Fibroblast of villous mesenchyme (primary cell): ENCODE results near the gene VANGL1. TPM values are rescaled to one million over a fixed set of nuclear protein-coding genes. Genes with fewer than 3 reads are reported as not detected.

Experiments
- DNase-seq: peaks from one replicate; pipeline ENCODE4 v3.0.0-alpha.2; 2010; ENCODE audit warnings: low read depth
- H3K4me3 ChIP-seq: 2 replicates; pipeline ENCODE4 v1.5.1; 2011; ENCODE audit warnings: low read depth, mild to moderate bottlenecking, low read length
- total RNA-seq: library from RNA; depleted of rRNA; stranded (reverse); fragments of >200 nt; gene quantifications from 2 replicates; pipeline ENCODE4 v1.2.3, GENCODE V29; 2012
- TF ChIP-seq, protein P1 (sequence below): IDR thresholded peaks from 2 replicates; pipeline ENCODE4 v1.5.1; 2012; ENCODE audit warnings: low read depth, mild to moderate bottlenecking, low read length; ENCODE audit not compliant: insufficient read depth

The VANGL1 gene
- total RNA-seq, 1 donor = 10.8 TPM

DNA sequence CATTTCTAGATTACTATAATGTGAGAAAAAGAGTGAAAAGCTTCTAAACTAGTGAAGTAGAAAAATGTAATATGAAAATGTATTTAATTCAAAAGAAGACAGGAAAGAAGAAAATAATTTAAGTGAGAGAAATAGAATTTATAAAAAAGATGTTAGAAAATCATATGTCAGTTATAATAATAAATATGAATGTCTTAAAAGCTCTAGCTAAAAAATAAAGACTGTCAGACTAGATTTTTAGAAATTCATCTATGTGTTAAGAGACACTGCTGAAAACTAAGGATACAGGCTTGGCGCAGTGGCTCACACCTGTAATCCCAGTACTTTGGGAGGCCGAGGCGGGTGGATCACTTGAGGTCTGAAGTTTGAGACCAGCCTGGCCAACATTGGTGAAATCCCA is 37.3 kb upstream of the VANGL1 start:
- TF ChIP-seq, protein P1, sequence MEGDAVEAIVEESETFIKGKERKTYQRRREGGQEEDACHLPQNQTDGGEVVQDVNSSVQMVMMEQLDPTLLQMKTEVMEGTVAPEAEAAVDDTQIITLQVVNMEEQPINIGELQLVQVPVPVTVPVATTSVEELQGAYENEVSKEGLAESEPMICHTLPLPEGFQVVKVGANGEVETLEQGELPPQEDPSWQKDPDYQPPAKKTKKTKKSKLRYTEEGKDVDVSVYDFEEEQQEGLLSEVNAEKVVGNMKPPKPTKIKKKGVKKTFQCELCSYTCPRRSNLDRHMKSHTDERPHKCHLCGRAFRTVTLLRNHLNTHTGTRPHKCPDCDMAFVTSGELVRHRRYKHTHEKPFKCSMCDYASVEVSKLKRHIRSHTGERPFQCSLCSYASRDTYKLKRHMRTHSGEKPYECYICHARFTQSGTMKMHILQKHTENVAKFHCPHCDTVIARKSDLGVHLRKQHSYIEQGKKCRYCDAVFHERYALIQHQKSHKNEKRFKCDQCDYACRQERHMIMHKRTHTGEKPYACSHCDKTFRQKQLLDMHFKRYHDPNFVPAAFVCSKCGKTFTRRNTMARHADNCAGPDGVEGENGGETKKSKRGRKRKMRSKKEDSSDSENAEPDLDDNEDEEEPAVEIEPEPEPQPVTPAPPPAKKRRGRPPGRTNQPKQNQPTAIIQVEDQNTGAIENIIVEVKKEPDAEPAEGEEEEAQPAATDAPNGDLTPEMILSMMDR = no peak
- no peak for DNase-seq
- no peak overlapping the region for H3K4me3 ChIP-seq

DNA sequence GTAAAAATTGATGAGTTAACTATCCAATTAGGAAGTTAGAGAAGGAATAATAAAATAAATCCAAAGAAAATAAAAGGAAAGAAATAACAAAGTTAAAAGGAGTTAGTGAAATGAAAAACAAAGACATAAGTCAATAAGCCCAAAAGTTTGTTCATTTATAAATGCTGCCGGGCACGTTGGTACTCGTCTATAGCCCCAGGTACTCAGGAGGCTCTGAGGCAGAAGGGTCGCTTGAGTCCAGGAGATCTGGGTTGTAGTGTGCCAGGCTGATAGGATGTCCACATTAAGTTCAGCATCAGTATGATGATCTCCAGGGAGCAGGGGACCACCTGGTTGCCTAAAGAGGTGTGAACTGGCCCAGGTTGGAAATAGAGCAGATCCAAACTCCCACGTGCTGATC is 35.5 kb upstream of the VANGL1 start:
- TF ChIP-seq, protein P1 = no peak
- no peak overlapping the region for H3K4me3 ChIP-seq
- no peak for DNase-seq

DNA sequence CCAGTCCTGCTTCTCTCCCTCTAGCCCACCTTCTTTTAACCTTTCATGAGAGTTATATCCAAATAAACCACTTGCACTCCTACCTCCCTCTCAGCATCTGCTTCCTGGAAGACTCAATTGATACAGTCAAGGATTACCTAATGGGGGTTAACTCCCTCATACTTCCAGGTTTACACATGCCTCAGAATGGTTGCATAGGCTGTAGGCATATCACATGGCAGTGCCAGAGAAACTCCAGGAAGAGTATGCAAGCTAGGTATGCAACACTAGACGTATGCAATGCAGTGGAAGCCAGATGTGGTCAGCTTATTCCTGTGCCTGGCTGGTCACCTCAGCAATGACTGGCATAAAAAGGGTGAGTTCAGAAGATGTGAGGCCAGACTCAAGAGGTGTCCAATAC is 32.7 kb upstream of the VANGL1 start:
- no peak overlapping the region for H3K4me3 ChIP-seq
- TF ChIP-seq, protein P1 = no peak
- DNase-seq = no peak

DNA sequence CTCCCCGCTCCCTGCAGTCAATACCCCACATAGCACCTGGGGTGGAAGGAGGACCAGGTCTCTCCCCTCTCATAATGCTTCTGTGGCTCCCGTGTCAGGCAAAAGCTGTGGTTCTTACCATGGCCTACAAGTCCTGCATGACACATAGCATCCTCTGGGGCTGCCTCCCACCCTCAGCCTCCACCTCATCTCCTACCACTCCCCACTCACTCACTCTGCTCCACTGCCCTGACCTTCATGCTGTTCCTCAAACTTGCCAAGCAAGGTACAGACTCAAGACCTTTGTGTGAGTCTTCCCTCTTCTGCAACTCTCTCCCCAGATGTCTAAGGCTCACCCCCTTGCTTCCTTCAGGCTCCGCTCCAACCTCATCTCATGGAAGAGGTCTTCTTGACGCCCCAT is 28.0 kb upstream of the VANGL1 start:
- no peak overlapping the region for H3K4me3 ChIP-seq
- no peak for DNase-seq
- TF ChIP-seq, protein P1 = no peak

DNA sequence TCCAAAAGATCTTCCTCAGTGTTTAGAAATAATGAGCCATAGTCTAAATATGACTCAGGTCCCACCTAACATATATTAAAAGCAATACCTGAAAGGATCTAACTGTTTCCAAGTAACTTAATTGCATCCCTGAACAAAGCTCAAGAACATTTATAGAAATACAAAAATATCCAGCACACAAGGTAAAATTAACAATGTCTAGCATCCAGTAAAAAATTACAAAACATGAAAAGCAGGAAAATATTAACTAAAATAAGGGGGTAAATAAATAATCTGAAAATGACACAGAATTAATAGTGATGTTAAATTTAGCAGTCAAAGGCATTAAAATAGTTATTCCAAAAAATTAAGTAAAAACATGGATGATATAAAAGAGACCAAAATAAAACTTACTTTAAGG is 21.3 kb upstream of the VANGL1 start:
- no peak overlapping the region for H3K4me3 ChIP-seq
- DNase-seq = no peak
- TF ChIP-seq, protein P1 = no peak

DNA sequence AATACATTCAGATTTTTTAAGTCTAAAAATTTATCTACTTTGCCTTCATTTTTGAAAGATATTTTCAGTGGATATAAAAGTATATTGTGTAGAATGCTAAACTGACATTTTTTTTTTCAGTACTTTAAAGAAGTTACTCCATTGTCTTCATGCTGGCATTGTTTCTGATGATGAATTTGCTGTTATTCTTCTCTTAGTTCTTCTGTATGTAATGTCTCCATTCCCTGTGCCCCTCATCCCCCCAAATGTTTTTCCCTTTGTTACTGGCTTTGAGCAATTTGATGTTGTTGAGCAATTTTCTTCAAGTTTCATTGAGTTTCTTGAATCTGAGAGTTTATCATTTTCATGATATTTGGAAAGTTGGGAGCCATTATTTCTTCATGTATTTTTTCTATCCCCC is 20.8 kb upstream of the VANGL1 start:
- TF ChIP-seq, protein P1 = no peak
- no peak for DNase-seq
- H3K4me3 ChIP-seq = no peak overlapping the region

DNA sequence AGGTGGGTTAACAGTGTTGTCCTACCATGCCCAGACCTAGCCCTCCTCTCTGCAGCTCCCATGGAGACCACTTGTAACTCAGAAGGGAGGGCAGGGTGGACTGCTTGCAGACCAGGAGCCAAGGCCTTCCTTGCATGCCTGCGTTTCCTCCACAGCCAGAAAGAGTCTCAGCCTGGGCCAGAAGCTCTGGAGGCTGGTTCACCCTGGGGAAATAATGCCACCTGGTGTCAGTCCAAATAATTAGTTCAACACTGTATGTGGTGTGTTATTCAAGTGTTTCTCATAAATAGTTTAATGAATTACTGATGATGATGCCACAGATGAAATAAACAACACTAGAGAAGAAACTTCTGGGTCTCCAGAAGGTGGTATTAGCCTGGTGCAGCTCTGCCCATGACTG is 16.9 kb upstream of the VANGL1 start:
- no peak for DNase-seq
- no peak overlapping the region for H3K4me3 ChIP-seq
- TF ChIP-seq, protein P1 = peak; percentile 12
